ENCODE measurements around the gene MED10. TPM values are rescaled to one million over a fixed set of nuclear protein-coding genes. Genes with fewer than 3 reads are reported as not detected.

Gene MED10
- total RNA-seq, 1 experiment from 2014 or later: 34.0 TPM

DNA sequence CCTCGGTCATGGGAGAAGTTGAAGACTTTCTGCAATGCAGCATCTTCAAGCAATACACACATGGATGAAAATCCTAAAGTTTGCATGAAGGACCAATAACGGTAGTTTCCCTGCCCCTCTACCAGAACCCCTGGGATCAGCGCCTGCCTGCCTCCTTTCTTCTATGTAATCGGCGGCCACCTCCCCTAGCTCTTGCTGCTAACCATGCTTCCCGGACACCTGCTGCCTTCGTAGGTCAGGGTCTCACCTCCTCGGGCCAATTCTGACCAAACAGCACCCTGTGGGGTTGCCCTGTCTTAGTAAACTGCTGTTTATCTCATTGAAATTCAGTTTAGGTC lies 388 bp upstream of the MED10 start:
- Histone ChIP-seq H3K9me3 (ENCODE audit: control insufficient read depth, insufficient read depth, low read depth, low read length) (no peaks in the 10 kb centered on the region), H3K27me3 (ENCODE audit: control insufficient read depth, insufficient read depth, low read length) (no peaks in the 10 kb centered on the region), H3K27ac (ENCODE audit: low read length) (peak overlapping the region; percentile 96), H3K4me3 (ENCODE audit: low read depth in 2 of 2, low read length in 2 of 2) (peak overlapping the region; percentile 100), H3K36me3 (ENCODE audit: control insufficient read depth, insufficient read depth, low read length) (peaks cover 33% of the 10 kb centered on the region), H3K4me1 (ENCODE audit: control insufficient read depth, insufficient read depth, low read length) (peaks cover 10% of the 10 kb centered on the region)
- DNase-seq (ENCODE audit: low read depth, low spot score) (no peak), ATAC-seq (peak; percentile 63)
- in situ Hi-C loops (cut with HindIII; ENCODE audit: low pct_unique_long_range_greater_than_20kb, low sequenced_read_pairs): no loop called here
- intact Hi-C loops (cut with micrococcal nuclease; ENCODE audit: unreplicated experiment): loop anchor here (10.0 kb wide), 1 partner anchor 196 kb away; no protein-coding TSS in a partner anchor
- TF ChIP-seq TCF7L2 (IDR thresholded peaks at IDR 0.05; ENCODE audit: low read depth, low read length) (no peak), SIN3A (IDR thresholded peaks at IDR 0.05; ENCODE audit: borderline replicate concordance, insufficient read depth, low read depth, low read length) (no peak), POLR2AphosphoS5 (IDR thresholded peaks at IDR 0.05; ENCODE audit: low read depth, low read length) (no peak)
- TF ChIP-seq, protein P1, sequence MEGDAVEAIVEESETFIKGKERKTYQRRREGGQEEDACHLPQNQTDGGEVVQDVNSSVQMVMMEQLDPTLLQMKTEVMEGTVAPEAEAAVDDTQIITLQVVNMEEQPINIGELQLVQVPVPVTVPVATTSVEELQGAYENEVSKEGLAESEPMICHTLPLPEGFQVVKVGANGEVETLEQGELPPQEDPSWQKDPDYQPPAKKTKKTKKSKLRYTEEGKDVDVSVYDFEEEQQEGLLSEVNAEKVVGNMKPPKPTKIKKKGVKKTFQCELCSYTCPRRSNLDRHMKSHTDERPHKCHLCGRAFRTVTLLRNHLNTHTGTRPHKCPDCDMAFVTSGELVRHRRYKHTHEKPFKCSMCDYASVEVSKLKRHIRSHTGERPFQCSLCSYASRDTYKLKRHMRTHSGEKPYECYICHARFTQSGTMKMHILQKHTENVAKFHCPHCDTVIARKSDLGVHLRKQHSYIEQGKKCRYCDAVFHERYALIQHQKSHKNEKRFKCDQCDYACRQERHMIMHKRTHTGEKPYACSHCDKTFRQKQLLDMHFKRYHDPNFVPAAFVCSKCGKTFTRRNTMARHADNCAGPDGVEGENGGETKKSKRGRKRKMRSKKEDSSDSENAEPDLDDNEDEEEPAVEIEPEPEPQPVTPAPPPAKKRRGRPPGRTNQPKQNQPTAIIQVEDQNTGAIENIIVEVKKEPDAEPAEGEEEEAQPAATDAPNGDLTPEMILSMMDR (IDR thresholded peaks at IDR 0.05): no peak
- TF ChIP-seq, protein P2, sequence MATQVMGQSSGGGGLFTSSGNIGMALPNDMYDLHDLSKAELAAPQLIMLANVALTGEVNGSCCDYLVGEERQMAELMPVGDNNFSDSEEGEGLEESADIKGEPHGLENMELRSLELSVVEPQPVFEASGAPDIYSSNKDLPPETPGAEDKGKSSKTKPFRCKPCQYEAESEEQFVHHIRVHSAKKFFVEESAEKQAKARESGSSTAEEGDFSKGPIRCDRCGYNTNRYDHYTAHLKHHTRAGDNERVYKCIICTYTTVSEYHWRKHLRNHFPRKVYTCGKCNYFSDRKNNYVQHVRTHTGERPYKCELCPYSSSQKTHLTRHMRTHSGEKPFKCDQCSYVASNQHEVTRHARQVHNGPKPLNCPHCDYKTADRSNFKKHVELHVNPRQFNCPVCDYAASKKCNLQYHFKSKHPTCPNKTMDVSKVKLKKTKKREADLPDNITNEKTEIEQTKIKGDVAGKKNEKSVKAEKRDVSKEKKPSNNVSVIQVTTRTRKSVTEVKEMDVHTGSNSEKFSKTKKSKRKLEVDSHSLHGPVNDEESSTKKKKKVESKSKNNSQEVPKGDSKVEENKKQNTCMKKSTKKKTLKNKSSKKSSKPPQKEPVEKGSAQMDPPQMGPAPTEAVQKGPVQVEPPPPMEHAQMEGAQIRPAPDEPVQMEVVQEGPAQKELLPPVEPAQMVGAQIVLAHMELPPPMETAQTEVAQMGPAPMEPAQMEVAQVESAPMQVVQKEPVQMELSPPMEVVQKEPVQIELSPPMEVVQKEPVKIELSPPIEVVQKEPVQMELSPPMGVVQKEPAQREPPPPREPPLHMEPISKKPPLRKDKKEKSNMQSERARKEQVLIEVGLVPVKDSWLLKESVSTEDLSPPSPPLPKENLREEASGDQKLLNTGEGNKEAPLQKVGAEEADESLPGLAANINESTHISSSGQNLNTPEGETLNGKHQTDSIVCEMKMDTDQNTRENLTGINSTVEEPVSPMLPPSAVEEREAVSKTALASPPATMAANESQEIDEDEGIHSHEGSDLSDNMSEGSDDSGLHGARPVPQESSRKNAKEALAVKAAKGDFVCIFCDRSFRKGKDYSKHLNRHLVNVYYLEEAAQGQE (IDR thresholded peaks at IDR 0.05; ENCODE audit: insufficient read depth in 1 of 2, low read depth in 2 of 2, low read length in 1 of 2): no peak
- CTCF ChIA-PET: interaction anchor here (0.8 kb wide), 1 partner anchor 106 kb away, joined by 4 read pairs; no protein-coding TSS in a partner anchor
- POLR2A ChIA-PET: no interaction called here
- BruUV-seq (replicated peaks): no TSS peak

DNA sequence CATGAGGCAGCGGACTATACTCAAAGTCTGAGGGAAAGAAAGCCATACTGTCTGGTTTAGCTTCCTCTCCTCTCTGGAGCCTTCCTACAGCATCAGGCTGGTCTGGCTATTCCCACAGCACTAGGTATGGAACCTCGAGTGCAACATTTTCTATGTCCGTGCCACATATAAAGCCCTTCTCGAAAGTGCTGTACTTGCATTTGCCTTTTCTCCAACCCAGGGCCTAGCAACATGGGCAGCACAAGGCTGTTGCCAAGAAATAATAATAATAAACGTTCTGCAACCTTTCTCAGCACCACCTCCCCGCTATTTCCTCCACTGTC lies 804 bp downstream of the MED10 start:
- ChIA-PET POLR2A (interaction anchor here (0.7 kb wide), 1 partner anchor 229 kb away, joined by 3 read pairs; no protein-coding TSS in a partner anchor), CTCF (no interaction called here)
- no peak for DNase-seq (ENCODE audit: low read depth, low spot score)
- no peak for ATAC-seq
- Histone ChIP-seq H3K4me3 (ENCODE audit: low read depth in 2 of 2, low read length in 2 of 2) (peak overlapping the region; percentile 100), H3K27me3 (ENCODE audit: control insufficient read depth, insufficient read depth, low read length) (no peaks in the 10 kb centered on the region), H3K36me3 (ENCODE audit: control insufficient read depth, insufficient read depth, low read length) (peaks cover 42% of the 10 kb centered on the region), H3K9me3 (ENCODE audit: control insufficient read depth, insufficient read depth, low read depth, low read length) (no peaks in the 10 kb centered on the region), H3K27ac (ENCODE audit: low read length) (peak overlapping the region; percentile 96), H3K4me1 (ENCODE audit: control insufficient read depth, insufficient read depth, low read length) (peaks cover 10% of the 10 kb centered on the region)
- in situ Hi-C loops (cut with HindIII; ENCODE audit: low pct_unique_long_range_greater_than_20kb, low sequenced_read_pairs) (no loop called here), intact Hi-C loops (cut with micrococcal nuclease; ENCODE audit: unreplicated experiment) (loop anchor here (10.0 kb wide), 1 partner anchor 197 kb away; no protein-coding TSS in a partner anchor)
- TF ChIP-seq SIN3A (IDR thresholded peaks at IDR 0.05; ENCODE audit: borderline replicate concordance, insufficient read depth, low read depth, low read length) (no peak), TCF7L2 (IDR thresholded peaks at IDR 0.05; ENCODE audit: low read depth, low read length) (no peak), POLR2AphosphoS5 (IDR thresholded peaks at IDR 0.05; ENCODE audit: low read depth, low read length) (no peak)
- TF ChIP-seq, protein P2 (IDR thresholded peaks at IDR 0.05; ENCODE audit: insufficient read depth in 1 of 2, low read depth in 2 of 2, low read length in 1 of 2): no peak
- TF ChIP-seq, protein P1 (IDR thresholded peaks at IDR 0.05): no peak
- no TSS peak for BruUV-seq (replicated peaks)
